ENCODE measurements around the gene F11. TPM values are rescaled to one million over a fixed set of nuclear protein-coding genes. Genes with fewer than 3 reads are reported as not detected.
A peak's percentile ranks its signal among the peaks of the same experiment; 100 is the strongest.

F11 gene
- total and polyA plus RNA-seq, 2 donors: not detected

DNA sequence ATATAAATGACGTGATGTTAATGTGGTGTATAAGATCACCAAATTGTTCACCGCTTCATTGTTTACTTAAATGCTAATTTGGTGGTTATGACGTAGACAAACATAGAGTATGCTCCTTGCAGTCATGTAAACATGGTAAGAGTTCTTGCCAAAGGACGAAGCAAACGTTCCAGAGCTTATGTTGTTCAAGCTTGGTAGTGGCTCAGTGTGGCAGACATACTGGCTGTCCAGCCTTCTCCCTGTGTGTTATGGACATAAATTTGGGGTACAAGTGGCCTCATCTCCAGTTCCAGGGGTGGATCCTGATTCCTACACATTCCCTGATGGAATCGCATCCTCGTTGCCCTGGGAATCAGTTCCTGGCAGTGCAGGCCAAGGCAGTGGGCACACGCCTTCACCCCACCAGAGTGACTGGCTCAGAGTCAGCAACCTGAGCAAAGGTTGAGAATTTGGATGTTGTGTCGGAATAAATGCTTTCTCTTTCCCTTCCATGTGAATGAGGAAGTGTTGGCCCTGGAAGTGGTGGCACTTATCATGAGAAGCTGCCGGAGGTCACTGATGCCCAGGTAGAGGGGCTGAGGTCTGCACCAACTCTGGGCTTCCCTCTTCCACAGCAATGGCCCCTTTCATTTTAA lies 25.4 kb downstream of the F11 start:
- H3K9me3 ChIP-seq (ENCODE audit: control insufficient read depth in 2 of 2, insufficient read depth in 1 of 2, low read length in 1 of 2): no peaks in the 10 kb centered on the region
- no peak overlapping the region for H3K4me3 ChIP-seq (ENCODE audit: low read length in 2 of 2)
- no peak overlapping the region for H3K27ac ChIP-seq (ENCODE audit: low read depth in 1 of 2, low read length in 1 of 2)
- H3K27me3 ChIP-seq (ENCODE audit: control insufficient read depth in 2 of 2, insufficient read depth in 1 of 2, low read length in 1 of 2): no peaks in the 10 kb centered on the region
- H3K36me3 ChIP-seq (ENCODE audit: control insufficient read depth in 2 of 2, insufficient read depth in 2 of 2, low read length in 1 of 2): no peaks in the 10 kb centered on the region
- DNase-seq (ENCODE audit: low read depth in 6 of 9, low spot score in 9 of 9): no peak
- WGBS: 91% methylated on average over 10 of the region's 10 CpGs
- no peaks in the 10 kb centered on the region for H3K4me1 ChIP-seq (ENCODE audit: control insufficient read depth in 2 of 2, insufficient read depth in 2 of 2, low read length in 2 of 2)

DNA sequence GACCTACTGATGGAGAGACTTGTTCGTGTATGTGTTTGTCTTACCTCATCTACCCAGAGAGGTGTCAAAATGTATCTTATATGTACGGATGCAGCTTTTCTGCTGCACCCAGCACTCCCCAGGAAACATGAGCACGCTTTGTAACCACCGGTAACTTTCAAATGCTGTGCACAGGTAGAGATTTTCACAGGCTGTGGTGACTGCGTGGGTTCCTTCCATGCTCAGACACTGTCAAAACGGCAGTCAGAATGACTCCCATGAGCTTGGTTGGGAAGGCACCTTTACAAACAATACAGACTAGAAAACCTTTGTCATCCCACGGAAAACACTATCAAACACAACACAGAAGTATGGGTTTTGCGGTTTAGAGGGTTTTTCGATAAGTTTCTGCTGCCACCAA lies 28.2 kb downstream of the F11 start:
- no peak overlapping the region for H3K27ac ChIP-seq (ENCODE audit: low read depth in 1 of 2, low read length in 1 of 2)
- WGBS: 91% methylated on average over 9 of the region's 9 CpGs
- no peaks in the 10 kb centered on the region for H3K9me3 ChIP-seq (ENCODE audit: control insufficient read depth in 2 of 2, insufficient read depth in 1 of 2, low read length in 1 of 2)
- H3K4me3 ChIP-seq (ENCODE audit: low read length in 2 of 2): no peak overlapping the region
- no peak for DNase-seq (ENCODE audit: low read depth in 6 of 9, low spot score in 9 of 9)
- peaks cover 5 to 17% of the 10 kb centered on the region in 2 donors for H3K27me3 ChIP-seq (ENCODE audit: control insufficient read depth in 2 of 2, insufficient read depth in 1 of 2, low read length in 1 of 2)
- H3K36me3 ChIP-seq (ENCODE audit: control insufficient read depth in 2 of 2, insufficient read depth in 2 of 2, low read length in 1 of 2): no peaks in the 10 kb centered on the region
- no peaks in the 10 kb centered on the region for H3K4me1 ChIP-seq (ENCODE audit: control insufficient read depth in 2 of 2, insufficient read depth in 2 of 2, low read length in 2 of 2)

DNA sequence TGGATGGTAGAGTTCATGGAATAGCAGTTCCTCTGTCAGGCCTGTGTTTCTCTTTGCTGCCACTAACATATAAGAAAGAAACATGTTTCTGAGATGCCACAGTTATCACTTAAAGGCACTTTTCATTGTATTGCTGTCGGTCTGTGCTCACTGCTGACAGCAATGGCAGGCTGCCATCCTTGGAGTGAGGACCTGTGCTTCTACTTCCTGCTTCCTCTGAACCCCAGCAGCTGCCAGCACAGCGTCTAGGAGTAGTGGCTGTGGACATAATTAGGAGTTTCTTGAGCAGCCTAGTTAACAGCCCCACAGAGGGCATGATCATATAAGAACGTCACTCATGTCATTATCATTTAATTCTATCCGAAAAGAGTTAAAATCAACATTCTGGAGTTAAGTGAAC lies 30.5 kb downstream of the F11 start:
- Histone ChIP-seq H3K27me3 (ENCODE audit: control insufficient read depth in 2 of 2, insufficient read depth in 1 of 2, low read length in 1 of 2) (peaks cover 5 to 17% of the 10 kb centered on the region in 2 donors), H3K27ac (ENCODE audit: low read depth in 1 of 2, low read length in 1 of 2) (no peak overlapping the region), H3K9me3 (ENCODE audit: control insufficient read depth in 2 of 2, insufficient read depth in 1 of 2, low read length in 1 of 2) (no peaks in the 10 kb centered on the region), H3K4me3 (ENCODE audit: low read length in 2 of 2) (no peak overlapping the region), H3K36me3 (ENCODE audit: control insufficient read depth in 2 of 2, insufficient read depth in 2 of 2, low read length in 1 of 2) (no peaks in the 10 kb centered on the region), H3K4me1 (ENCODE audit: control insufficient read depth in 2 of 2, insufficient read depth in 2 of 2, low read length in 2 of 2) (no peaks in the 10 kb centered on the region)
- DNase-seq (ENCODE audit: low read depth in 6 of 9, low spot score in 9 of 9): no peak
- 70% methylated on average over 4 of the region's 4 CpGs for WGBS

DNA sequence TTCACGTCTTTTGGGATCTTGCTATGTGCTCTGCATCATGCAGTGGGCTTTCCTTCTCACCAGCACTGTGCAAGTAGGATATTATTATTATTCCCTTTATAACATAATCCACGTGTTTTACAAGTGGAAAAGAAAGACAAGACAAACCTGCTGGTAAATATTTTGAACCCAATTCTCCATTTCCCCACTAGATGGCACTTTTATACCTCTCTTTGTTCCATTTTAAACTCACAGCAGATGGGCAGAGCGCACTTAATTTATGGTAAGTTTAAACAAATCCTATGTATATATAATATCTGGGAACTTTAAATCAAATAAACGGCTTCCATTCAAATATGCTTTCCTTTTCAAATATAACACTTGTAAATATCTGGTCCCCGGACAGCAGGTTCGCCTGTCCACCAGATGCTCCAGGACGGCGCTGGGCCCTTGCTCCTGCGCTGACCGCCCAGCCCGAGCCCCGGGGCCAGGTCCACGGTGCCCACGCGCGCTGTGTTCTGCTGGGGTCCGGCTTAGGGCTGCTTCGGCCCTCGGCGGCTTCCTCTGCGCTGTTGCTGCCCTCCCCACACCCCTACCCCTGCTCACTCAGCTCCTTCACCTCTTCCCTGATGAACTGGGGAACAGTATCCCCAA lies 31.1 kb downstream of the F11 start:
- 63% methylated on average over 21 of the region's 21 CpGs for WGBS
- Histone ChIP-seq H3K27me3 (ENCODE audit: control insufficient read depth in 2 of 2, insufficient read depth in 1 of 2, low read length in 1 of 2) (peaks cover 5 to 17% of the 10 kb centered on the region in 2 donors), H3K27ac (ENCODE audit: low read depth in 1 of 2, low read length in 1 of 2) (no peak overlapping the region), H3K4me1 (ENCODE audit: control insufficient read depth in 2 of 2, insufficient read depth in 2 of 2, low read length in 2 of 2) (no peaks in the 10 kb centered on the region), H3K9me3 (ENCODE audit: control insufficient read depth in 2 of 2, insufficient read depth in 1 of 2, low read length in 1 of 2) (no peaks in the 10 kb centered on the region), H3K4me3 (ENCODE audit: low read length in 2 of 2) (no peak overlapping the region), H3K36me3 (ENCODE audit: control insufficient read depth in 2 of 2, insufficient read depth in 2 of 2, low read length in 1 of 2) (no peaks in the 10 kb centered on the region)
- DNase-seq (ENCODE audit: low read depth in 6 of 9, low spot score in 9 of 9): peak in 6 of 9 donors; percentile 3 to 43 (median 16)

DNA sequence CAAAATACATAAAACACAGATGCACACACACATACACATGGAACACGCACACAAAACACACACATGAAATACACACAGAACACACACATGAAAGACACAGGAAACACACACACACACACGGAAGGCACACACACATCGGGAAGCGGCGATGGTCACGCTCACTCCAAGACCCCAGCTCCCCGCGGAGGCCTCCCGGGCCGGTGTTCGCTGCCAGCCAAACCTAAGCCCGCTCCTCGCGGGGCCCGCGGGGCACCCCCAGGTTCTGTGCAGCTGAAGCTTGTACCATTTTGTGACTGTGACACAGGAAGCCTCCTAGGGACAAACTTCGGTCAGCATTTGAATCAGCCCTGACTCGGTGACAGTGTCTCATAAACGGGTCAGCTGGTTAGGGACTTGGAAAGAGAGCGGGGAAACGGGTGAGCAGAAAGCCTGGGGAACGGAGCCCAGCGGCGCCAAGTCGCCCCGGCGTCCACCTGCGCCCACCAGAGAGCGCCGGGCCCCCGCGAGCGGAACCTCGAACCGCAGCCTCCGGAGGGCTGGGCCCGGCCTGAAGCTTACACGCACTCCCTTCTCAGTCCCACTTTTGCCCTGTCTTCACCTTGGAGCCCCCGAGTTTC lies 32.1 kb downstream of the F11 start:
- DNase-seq (ENCODE audit: low read depth in 6 of 9, low spot score in 9 of 9): no peak

DNA sequence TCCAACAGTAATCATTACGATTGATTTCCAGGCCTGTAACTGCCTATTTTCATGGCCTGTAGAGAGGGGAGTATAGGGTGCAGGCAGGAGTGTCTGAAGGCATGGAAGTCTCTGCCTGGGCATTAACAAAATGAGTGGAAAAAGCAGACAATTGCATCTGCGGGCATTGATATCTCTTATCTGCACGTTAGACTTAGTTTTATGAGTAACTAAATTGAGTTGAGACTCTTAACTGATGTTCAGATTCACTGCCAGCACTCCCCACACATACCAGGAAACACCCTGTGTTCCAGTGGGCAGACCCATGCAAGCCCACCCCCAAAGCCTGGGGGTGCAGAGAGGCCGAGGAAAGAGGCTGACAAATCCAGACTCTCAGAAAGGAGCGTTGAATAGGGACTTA lies 33.3 kb downstream of the F11 start:
- Histone ChIP-seq H3K27ac (ENCODE audit: low read depth in 1 of 2, low read length in 1 of 2) (no peak overlapping the region), H3K4me1 (ENCODE audit: control insufficient read depth in 2 of 2, insufficient read depth in 2 of 2, low read length in 2 of 2) (no peaks in the 10 kb centered on the region), H3K27me3 (ENCODE audit: control insufficient read depth in 2 of 2, insufficient read depth in 1 of 2, low read length in 1 of 2) (peaks cover 5 to 17% of the 10 kb centered on the region in 2 donors), H3K9me3 (ENCODE audit: control insufficient read depth in 2 of 2, insufficient read depth in 1 of 2, low read length in 1 of 2) (no peaks in the 10 kb centered on the region), H3K36me3 (ENCODE audit: control insufficient read depth in 2 of 2, insufficient read depth in 2 of 2, low read length in 1 of 2) (no peaks in the 10 kb centered on the region), H3K4me3 (ENCODE audit: low read length in 2 of 2) (no peak overlapping the region)
- 89% methylated on average over 5 of the region's 5 CpGs for WGBS
- DNase-seq (ENCODE audit: low read depth in 6 of 9, low spot score in 9 of 9): no peak

More for the DNA sequence above, 32.1 kb downstream of the F11 start:
- H3K9me3 ChIP-seq (ENCODE audit: control insufficient read depth in 2 of 2, insufficient read depth in 1 of 2, low read length in 1 of 2): no peaks in the 10 kb centered on the region
- no peaks in the 10 kb centered on the region for H3K36me3 ChIP-seq (ENCODE audit: control insufficient read depth in 2 of 2, insufficient read depth in 2 of 2, low read length in 1 of 2)
- peaks cover 5 to 17% of the 10 kb centered on the region in 2 donors for H3K27me3 ChIP-seq (ENCODE audit: control insufficient read depth in 2 of 2, insufficient read depth in 1 of 2, low read length in 1 of 2)
- no peaks in the 10 kb centered on the region for H3K4me1 ChIP-seq (ENCODE audit: control insufficient read depth in 2 of 2, insufficient read depth in 2 of 2, low read length in 2 of 2)
- no peak overlapping the region for H3K4me3 ChIP-seq (ENCODE audit: low read length in 2 of 2)
- WGBS: 21% methylated on average over 39 of the region's 39 CpGs
- H3K27ac ChIP-seq (ENCODE audit: low read depth in 1 of 2, low read length in 1 of 2): no peak overlapping the region

DNA sequence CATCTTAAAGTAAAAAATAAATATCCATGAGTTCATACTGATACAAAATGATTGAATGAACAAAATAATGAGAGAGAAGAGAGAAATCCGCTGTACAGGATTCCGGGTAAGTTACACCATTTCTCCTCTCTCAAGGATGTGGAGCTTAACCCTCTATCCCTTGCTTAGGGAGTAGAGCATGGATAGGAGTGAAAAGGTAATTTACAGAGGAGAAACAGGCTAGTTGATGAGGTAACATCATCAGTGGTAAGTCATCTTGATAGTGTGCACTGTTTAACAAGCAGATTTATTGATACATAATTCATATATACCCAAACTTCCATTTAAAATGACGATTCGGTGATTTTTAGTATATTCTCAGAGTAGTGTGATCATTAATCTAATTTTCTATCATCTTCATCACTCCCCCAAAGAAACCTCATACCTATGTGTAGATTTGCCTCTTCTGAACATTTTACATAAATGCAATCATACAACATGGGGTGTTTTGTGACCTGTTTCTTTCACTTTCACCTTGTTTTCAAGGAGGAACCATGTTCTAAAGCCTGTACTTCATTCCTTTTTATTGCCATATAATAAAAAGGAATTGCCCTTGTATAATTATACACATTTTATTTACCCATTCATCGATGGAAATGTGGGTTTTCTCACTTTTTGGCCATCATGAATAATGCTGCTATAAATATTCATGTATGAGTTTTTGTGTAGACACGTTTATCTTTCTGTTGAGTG lies 34.8 kb downstream of the F11 start:
- no peak overlapping the region for H3K27ac ChIP-seq (ENCODE audit: low read depth in 1 of 2, low read length in 1 of 2)
- no peaks in the 10 kb centered on the region for H3K9me3 ChIP-seq (ENCODE audit: control insufficient read depth in 2 of 2, insufficient read depth in 1 of 2, low read length in 1 of 2)
- 86% methylated on average over 6 of the region's 6 CpGs for WGBS
- no peak overlapping the region for H3K4me3 ChIP-seq (ENCODE audit: low read length in 2 of 2)
- no peaks in the 10 kb centered on the region for H3K36me3 ChIP-seq (ENCODE audit: control insufficient read depth in 2 of 2, insufficient read depth in 2 of 2, low read length in 1 of 2)
- peaks cover 5 to 17% of the 10 kb centered on the region in 2 donors for H3K27me3 ChIP-seq (ENCODE audit: control insufficient read depth in 2 of 2, insufficient read depth in 1 of 2, low read length in 1 of 2)
- DNase-seq (ENCODE audit: low read depth in 6 of 9, low spot score in 9 of 9): no peak
- H3K4me1 ChIP-seq (ENCODE audit: control insufficient read depth in 2 of 2, insufficient read depth in 2 of 2, low read length in 2 of 2): no peaks in the 10 kb centered on the region

DNA sequence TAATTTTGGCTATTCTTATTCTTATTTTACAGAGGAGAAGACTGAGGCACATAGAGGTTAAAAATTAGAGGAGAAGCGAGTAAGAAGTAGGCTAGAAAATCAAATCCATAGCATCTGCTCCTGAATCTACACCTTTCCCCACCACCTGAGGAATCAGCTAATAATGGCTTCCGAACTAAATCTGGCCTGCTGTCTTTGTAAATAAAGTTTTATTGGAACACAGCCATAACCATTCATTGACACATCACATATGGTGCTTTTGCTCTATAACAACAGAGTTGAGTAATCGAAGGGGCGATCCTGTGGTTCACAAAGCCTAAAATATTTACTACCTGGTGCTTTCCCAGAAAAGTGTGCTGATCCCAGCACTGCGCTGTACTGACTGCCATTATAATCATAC lies 38.2 kb downstream of the F11 start:
- Histone ChIP-seq H3K27me3 (ENCODE audit: control insufficient read depth in 2 of 2, insufficient read depth in 1 of 2, low read length in 1 of 2) (no peaks in the 10 kb centered on the region), H3K4me3 (ENCODE audit: low read length in 2 of 2) (no peak overlapping the region), H3K9me3 (ENCODE audit: control insufficient read depth in 2 of 2, insufficient read depth in 1 of 2, low read length in 1 of 2) (no peaks in the 10 kb centered on the region), H3K36me3 (ENCODE audit: control insufficient read depth in 2 of 2, insufficient read depth in 2 of 2, low read length in 1 of 2) (no peaks in the 10 kb centered on the region), H3K27ac (ENCODE audit: low read depth in 1 of 2, low read length in 1 of 2) (no peak overlapping the region), H3K4me1 (ENCODE audit: control insufficient read depth in 2 of 2, insufficient read depth in 2 of 2, low read length in 2 of 2) (no peaks in the 10 kb centered on the region)
- WGBS: 93% methylated on average over 5 of the region's 5 CpGs
- DNase-seq (ENCODE audit: low read depth in 6 of 9, low spot score in 9 of 9): no peak

Measured in thymus (tissue), 11 donors.